Stimulated activated CD4-positive, alpha-beta T cell treated with anti-CD3 and anti-CD28 coated beads, Interleukin-1b, Interleukin-23, amount 100 ng/mL, for 1 hour (primary cell): Measurements from ENCODE around the gene ZNF217.
A peak's percentile ranks its signal among the peaks of the same experiment; 100 is the strongest.
"Not testable (repeated sequence)": the region's sequence is repeated elsewhere in the genome, so short reads cannot be mapped to it uniquely, and the experiment has no call there.

Experiments used
- DNase-seq, 2 donors: peaks; one replicate each; pipeline ENCODE4 v3.0.0-alpha.2; 2020; ENCODE audit warnings: low read depth in 2 of 2

Gene ZNF217

DNA sequence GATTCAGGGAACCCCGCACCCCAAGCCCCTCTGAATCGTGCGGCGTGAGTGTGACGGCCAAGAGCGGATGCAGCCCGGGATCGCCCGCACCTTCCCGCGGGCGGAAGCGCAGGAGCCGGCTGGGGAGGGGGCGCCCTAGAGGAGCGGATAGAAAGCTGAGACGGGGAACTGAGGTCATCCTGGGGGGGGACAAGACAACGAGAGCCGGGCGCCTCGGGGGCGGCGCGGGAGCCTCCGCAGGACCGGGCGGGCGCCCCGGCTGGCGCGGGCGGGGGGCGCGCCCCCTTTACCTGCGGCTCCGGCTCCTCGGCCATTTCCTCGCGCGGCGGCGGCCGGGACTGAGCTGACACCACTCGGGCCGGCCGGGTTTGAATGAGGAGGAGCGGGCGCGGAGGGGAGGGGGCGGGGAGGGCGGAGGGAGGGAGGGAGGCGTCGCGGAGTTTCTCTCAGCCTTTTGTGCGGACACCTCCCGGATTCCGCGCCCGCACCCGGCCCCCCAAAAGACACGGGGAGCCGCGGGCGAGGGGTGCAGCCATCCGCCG lies at the start of gene ZNF217:
Gene ZNF217, minus strand, starts transcription at position 374 of the 542 bp plus-strand sequence. CDS start 11,013 bp downstream, outside the sequence.
- DNase-seq, result peak; percentile 31 to 32

DNA sequence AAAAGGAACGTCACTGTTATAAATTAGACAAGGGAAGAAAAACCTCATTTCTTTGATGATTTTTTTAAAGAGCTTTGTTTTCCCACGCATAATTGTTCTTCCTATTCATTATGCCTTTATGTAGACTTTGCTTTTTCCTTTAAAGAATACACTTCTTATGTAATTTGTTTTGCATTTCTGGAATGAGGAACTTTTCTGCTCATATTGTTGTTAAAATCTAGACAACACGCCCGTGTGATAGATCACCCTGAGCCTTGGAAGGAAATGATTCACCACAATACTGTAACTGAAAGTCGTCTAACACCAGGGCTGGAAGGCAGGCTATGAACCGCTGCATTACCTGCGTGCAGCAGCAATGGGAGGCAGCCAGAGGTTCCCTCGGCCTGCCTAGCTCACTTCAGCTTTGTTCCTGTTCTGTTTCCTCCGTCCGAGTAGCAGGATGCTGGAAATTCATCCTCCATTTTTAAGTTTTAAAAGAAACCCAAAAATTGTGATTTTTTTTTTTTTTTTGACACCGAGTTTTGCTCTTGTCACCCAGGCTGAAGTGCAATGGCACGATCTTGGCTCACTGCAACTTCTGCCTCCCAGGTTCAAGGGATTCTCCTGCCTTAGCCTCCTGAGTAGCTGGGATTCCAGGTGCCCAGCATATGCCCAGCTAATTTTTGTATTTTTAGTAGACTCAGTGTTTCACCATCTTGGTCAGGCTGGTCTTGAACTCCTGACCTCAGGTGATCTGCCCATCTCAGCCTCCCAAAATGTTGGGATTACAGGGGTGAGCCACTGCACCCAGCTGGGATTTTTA lies 49.6 kb upstream of the ZNF217 start:
- DNase-seq, result peak; percentile 22 to 31

DNA sequence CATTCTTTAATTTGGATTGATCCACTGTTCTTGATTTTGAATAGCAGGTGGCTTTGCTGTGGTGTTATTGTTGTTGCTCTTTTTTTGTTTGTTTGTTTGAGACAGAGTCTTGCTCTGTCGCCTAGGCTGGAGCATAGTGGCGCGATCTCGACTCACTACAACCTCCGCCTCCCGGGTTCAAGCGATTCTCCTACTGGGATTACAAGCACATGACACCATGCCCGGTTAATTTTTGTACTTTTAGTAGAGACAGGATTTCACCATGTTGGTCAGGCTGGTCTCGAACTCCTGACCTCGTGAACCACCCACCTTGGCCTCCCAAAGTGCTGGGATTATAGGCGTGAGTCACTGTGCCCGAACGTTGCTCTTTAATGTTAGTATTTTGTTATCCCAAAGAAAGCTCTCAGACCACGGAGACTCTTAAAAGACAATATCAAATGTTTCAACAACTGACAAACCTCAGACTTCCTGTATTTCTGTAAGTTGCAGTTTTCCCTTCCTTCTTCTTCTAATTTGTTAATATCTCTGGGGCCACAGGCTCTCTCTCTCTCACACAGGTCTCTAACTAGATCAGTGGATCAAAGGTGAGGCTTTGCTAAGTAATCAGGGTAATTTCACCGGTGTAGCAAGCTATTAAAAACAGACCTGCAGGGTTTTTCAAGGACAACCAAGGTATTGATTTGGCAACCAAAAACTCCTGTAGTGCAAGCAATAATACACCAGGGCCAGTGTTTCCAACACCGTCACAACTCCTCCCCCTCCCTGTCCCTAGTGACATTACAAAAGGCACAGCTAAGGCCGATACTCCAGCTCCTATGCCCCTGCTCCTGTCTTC lies 48.8 kb upstream of the ZNF217 start:
- no peak for DNase-seq

DNA sequence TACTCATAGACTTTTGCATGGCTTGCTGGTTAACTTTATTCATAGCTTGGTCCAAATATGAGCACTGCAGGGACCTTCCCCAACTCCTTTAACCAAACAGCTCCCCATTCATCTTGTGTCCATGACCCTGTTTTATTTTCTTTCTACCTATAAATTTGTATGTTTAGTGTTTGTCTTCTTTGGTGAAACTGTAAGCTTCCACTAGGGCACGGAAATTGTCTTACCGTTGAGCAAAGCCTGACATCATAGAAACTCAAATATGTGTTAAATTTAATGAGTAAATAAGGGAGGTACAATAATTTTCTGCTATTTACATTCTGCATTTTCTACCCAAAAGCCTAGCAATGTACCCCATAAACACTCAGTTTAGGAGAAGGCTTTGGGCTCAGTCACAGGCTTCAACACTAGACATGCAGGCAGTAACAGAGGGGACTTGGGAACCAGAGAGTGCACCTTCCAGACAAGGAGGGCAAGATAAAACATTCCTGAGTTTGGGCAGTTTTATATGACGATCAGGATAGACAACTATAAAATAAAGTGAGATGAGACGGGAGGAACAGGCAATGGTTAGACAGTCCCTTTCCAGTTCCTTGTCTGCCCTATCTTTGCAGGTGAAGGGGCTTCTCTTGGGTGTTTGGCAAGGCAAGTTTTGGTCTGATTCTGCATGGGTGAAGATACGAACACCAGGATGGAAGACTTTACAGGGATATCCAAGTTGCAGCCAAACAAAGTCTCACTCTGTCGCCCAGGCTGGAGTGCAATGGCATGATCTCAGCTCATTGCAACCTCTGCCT lies 46.2 kb upstream of the ZNF217 start:
- DNase-seq, result no peak

DNA sequence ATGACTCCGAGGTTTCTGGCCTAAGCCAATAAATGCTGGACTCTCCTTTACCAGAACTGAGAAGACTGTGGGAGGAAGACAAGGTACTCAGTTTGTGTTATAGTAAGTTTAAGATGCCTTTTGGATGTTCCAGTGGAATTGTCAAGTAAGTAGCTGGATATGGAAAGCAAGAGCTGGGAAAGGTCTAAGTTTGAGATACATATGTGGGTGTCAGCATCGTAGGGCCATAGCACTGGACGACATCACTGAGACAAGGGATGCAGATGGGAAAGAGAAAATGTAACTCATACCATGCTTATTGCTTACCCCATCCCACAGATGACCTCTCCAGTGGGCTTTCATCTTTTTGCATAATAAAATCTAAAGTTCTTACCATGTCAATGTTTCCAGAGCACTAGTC lies 45.5 kb upstream of the ZNF217 start:
- DNase-seq, result no peak

DNA sequence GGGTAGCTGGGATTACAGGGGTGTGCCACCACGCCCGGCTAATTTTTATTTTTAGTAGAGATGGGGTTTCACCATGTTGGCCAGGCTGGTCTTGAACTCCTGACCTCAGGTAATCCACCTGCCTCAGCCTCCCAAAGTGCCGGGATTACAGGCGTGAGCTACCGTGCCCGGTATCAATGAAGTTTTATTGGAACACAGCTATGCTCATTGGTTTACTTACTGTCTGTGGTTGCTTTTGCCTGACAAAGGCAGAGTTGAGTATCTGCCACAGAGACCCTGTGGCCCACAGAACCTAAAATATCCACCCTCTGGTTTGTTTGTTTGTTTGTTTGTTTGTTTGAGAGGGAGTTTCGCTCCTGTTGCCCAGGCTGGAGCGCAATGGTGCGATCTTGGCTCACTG lies 43.7 kb upstream of the ZNF217 start:
- DNase-seq, result not testable (repeated sequence)

DNA sequence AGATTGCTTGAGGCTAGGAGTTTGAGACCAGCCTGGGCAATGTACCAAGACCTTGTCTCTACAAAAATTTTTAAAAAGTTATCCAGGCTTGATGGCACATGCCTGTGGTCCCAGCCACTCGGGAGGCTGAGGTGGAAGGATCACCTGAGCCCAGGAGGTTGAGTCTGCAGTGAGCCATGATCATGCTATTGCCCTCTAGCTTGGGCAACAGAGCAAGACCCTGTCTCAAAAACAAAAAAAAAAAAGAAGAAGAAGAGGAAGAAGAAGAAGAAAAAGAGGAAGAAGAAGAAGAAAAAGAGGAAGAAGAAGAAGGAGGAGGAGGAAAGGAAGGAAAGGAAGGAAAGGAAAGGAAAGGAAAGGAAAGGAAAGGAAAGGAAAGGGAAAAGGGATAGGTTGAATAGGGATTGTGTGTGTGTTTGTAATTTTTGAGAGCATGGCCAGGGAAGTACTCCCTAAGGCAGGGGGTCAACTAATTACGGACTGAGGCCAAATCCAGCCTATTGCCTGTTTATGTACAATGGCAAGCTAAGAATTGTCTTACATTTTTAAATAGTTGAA lies 43.0 kb upstream of the ZNF217 start:
- DNase-seq, result no peak

DNA sequence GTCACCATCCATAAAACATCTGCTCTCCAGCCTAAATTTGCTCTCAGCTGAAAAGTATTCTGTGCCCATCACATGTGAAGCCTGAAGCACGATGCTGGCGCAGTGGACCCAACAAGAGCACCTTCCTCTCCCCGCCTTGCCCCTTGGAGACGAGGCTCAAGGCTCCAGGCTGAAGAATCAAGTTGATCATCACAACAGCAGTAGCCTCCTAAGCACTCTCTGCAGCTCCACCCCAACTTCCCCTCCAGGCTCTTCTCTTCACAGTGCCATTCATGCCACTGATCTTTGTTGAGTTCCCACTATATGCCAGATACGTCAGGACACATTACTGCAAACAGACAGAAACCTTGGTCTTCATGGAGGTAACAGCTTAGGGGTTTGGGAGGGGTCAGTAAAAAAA lies 41.6 kb upstream of the ZNF217 start:
- no peak for DNase-seq

DNA sequence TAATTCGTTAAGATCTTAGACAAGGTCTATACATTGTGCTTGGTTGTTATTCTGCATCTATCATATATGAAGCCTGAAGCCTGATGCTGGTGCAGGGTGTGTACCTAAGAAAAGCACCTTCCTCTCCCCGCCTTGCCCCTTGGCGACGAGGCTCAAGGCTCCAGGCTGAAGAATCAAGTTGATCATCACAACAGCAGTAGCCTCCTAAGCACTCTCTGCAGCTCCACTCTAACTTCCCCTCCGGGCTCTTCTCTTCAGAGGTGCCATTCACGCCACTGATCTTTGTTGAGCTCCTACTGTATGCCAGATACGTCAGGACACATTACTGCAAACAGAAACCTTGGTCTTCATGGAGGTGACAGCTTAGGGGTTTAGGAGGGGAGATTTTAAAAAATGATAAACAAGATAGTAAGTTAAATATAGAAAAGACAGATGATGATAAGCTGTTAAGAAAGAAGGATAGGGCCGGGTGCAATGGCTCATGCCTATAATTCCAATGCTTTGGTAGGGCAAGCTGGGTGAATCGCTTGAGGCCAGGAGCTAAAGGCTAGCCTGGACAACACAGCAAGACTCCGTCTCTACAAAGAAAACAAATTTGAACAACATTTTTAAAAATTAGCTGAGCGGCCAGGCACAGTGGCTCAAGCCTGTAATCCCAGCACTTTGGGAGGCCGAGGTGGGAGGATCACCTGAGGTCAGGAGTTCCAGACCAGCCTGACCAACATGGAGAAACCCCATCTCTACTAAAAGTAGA lies 38.4 kb upstream of the ZNF217 start:
- no peak for DNase-seq

DNA sequence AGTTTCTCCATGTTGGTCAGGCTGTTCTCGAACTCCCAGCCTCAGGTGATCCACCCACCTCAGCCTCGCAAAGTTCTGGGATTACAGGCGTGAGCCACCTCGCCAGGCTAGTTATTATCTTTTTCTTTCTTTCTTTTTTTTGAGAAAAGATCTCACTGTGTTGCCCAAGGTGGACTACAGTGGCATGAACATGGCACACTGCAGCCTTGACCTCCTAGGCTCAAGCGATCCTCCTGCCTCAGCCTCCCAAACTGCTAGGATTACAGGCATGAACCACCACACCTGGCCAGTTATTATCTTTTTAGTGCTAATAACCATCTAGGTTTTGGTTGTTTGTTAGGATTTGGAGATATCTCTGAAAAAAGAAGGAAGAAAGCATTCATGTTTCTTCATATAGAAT lies 35.8 kb upstream of the ZNF217 start:
- DNase-seq, result no peak

DNA sequence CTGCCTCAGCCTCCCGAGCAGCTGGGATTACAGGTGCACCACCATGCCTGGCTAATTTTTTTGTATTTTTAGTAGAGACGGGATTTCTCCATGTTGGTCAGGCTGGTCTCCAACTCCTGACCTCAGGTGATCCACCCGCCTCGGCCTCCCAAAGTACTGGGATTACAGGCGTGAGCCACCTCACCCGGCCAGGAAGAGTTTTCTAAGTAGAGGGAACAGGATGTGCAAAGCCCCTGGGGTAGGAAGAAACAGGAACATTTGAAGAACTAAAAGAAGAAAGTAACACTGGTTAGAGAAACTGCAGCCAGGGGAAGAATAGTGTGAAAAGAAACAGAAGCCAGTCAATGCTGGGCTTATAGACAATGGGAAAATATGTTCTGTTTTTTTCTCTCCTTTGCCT lies 35.1 kb upstream of the ZNF217 start:
- DNase-seq, result not testable (repeated sequence)

DNA sequence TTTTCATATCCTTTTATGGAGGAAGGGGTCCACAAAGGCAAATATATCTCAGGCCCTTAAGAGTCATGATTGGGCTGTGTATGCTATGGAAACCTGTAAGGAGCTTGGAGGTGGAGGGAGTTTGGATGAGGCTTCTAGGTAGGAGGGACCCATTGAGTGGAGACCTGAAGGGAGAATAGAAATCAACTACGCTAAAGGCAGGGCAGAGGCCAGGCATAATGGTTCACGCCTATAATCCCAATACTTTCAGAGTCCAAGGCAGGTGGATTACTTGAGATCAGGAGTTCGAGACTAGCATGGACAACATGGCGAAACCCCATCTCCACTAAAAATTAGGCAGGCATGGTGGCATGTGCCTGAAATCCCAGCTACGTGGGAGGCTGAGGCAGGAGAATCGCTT lies 34.4 kb upstream of the ZNF217 start:
- DNase-seq, result no peak

DNA sequence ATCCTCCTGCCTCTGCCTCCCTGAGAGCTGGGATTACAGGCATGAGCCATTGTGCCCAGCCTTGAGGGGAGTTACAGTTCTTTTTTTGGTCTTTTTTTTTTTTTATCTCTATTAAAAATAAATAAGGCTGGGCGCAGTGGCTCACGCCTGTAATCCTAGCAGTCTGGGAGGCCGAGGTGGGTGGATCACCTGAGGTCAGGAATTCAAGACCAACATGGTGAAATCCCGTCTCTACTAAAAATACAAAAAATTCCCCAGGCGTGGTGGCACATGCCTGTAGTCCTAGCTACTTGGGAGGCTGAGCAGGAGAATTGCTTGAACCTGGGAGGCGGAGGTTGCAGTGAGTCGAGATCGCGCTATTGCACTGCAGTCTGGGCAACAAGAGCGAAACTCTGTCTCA lies 33.4 kb upstream of the ZNF217 start:
- not testable (repeated sequence) for DNase-seq

DNA sequence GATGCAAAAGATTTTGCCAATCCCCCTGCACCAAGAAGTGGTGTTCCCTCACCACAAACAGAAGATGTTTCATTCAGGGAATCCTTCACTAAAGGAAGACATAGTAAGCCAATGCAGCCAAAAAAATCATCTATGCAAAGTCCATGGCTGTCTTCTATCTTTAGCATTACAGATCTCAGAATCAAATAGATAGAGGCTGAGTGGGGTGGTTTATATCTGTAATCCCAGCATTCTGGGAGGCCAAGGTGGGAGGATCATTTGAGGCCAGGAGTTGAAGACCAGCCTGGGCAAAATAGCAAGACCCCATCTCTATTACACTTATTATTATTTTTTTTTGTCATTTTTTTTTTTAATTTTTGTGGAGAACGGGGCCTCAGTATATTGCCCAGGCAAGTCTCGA lies 32.9 kb upstream of the ZNF217 start:
- DNase-seq, result no peak

DNA sequence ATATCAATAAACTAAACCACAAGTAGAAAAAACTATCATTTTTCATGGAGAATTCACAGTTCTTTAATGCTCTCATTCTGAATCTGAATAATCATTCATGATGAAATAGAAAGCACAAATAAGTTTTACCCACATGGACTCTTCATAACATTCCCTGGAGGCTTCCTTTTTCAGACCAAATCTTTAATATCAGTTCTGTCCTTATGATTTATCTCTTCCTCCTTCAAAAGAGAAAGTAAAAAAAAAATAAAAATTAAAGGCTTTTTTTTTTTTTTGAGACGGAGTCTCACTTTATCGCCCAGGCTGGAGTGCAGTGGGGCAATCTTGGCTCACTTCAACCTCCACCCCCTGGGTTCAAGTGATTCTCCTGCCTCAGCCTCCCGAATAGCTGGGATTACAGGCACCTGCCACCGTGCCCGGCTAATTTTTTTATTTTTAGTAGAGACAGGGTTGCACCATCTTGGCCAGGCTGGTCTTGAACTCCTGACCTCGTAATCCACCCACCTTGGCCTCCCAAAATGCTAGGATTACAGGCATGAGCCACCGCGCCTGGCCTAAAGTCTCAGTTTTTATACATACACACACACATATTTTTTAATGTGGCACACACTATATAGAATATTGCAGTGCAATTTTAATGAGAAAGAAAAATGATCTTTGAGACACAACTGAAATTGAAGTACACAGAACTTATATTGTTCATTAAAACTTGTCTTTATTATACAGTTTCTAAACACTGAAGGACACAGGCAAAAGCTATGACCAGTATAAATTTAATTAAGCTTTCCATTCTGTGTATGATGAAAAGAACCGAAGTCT lies 31.9 kb upstream of the ZNF217 start:
- no peak for DNase-seq

DNA sequence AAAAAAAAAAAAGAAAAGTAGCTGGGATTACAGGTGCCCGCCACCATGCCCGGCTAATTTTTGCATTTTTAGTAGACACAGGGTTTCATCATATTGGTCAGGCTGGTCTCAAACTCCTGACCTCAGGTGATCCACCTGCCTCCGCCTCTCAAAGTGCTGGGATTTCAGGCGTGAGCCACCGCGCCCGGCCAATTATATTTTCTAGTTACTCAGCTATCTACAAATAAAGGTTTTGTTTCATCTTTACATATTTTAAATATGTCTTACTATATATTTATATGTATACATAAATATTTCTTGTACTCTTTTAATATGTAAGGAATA lies 31.2 kb upstream of the ZNF217 start:
- DNase-seq, result not testable (repeated sequence)

DNA sequence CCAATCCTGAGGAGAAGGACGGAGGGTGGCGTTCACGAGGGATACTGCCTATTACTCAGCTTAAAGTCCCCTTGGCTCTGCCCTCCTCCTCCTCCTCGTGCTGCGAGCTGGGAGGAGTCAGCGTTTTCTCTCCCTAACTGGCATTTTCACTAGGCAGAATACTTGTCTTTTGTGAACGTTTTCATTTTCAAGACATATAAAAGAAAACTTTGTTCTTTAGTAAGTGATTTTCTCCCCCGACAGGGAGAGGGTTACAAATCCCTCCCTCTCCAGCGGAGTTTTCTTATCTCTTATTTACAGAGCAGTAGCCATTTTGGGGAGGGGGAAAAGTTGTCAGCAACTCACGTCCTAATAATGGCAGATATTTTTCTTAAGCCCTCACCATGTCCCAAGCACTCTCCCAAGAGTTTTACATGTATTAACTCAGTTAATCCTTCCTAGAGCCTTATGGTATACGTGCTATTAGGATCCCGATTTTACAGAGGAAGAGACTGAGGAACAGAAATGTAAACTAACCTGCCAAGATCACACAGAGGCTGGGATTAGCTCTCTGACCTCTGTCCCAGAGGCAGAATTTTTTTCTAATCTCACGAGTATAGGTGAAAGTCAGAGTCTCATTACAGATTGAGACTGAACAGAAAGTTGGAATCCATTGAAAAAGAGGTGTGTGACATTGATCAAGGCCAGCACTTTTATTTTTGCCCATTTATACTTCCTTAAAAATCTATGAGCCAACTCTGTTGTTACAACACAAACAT lies 30.0 kb upstream of the ZNF217 start:
- no peak for DNase-seq

DNA sequence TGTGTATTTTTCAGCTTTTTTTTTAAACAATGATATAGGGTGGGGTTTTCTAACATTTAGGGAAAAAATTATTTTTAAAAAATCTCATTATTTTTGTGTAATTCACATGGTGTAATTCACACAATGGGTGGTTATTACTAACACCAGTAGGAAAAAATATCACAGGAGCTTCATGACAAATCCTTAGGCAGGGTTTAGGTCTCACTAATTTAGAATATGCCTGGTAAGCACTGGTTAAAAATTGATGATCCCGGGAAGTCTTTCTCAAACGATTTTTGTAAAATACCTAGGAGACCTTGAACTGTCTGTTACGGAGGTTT lies 29.5 kb upstream of the ZNF217 start:
- no peak for DNase-seq
